GM12878 (cell line): ENCODE data around the gene EPRS1. TPM values are rescaled to one million over a fixed set of nuclear protein-coding genes. Genes with fewer than 3 reads are reported as not detected.
A peak's percentile ranks its signal among the peaks of the same experiment; 100 is the strongest.

ENCODE experiments used
- BRCA1 ChIP-seq: IDR thresholded peaks from 2 replicates; pipeline ENCODE4 v1.6.1; 2011; ENCODE audit warnings: low read depth, low read length, improper control_type of control experiment
- MEF2B ChIP-seq: fragments of 450-650 bp; IDR thresholded peaks from 2 replicates; pipeline ENCODE4 v1.6.1; 2018; ENCODE audit warnings: mild to moderate bottlenecking, moderate library complexity; ENCODE audit not compliant: partially characterized antibody, poor library complexity, severe bottlenecking
- POU2F2 ChIP-seq: IDR thresholded peaks from 3 replicates; pipeline ENCODE4 v1.6.1; 2011; ENCODE audit warnings: low read depth, mild to moderate bottlenecking, low read length, borderline replicate concordance
- RAD21 ChIP-seq: IDR thresholded peaks from 2 replicates; pipeline ENCODE4 v1.6.1; 2011; ENCODE audit warnings: mild to moderate bottlenecking, low read depth, low read length, moderate library complexity; ENCODE audit not compliant: insufficient read depth
- RAD51 ChIP-seq: fragments of 450-650 bp; IDR thresholded peaks from 2 replicates; pipeline ENCODE4 v1.6.1; 2016; ENCODE audit warnings: moderate library complexity, mild to moderate bottlenecking, inconsistent platforms
- SIX5 ChIP-seq: IDR thresholded peaks from 2 replicates; pipeline ENCODE4 v1.6.1; 2011; ENCODE audit warnings: mild to moderate bottlenecking, low read depth, low read length, moderate library complexity; ENCODE audit not compliant: severe bottlenecking
- SMAD1 ChIP-seq: fragments of 450-650 bp; IDR thresholded peaks from 2 replicates; pipeline ENCODE4 v1.6.1; 2018; ENCODE audit warnings: mild to moderate bottlenecking, low read depth; ENCODE audit not compliant: partially characterized antibody
- STAT3 ChIP-seq: IDR thresholded peaks from 2 replicates; pipeline ENCODE4 v1.6.1; 2011; ENCODE audit warnings: low read depth, low read length, improper control_type of control experiment
- polyA plus RNA-seq, 11 experiments: library from polyadenylated mRNA; depleted of rRNA in 4 of 11; unstranded in 6 of 11; stranded (reverse) in 5 of 11; fragments of >200 nt; fragmentation: Nextera tagmentation in 4 of 11; fragmentation: Illumina TruSeq in 1 of 11; extraction: Ambion mirVana in 4 of 11; extraction: Trizol in 1 of 11; gene quantifications; 1 replicate in 1 of 11; 2 replicates in 10 of 11; pipeline versions ENCODE4 v1.2.1 to v1.2.3, GENCODE V29; 2011 to 2016; ENCODE audit warnings: inconsistent platforms in 2 of 11, missing spikeins in 2 of 11, low read depth in 1 of 11
- total RNA-seq, 4 experiments: library from RNA; depleted of rRNA in 3 of 4; stranded (reverse); fragments of >200 nt in 3 of 4; fragmentation: Illumina TruSeq in 1 of 4; extraction: Trizol in 1 of 4; gene quantifications; 2 replicates each; pipeline versions ENCODE4 v1.2.1 to v1.2.3, GENCODE V29; 2013 to 2021
- TF ChIP-seq, protein P1 (sequence below): fragments of 450-650 bp; formaldehyde crosslinking; IDR thresholded peaks from 2 replicates; pipeline ENCODE4 v1.4.0; 2020; ENCODE audit warnings: mild to moderate bottlenecking, moderate library complexity
- TF ChIP-seq, protein P2 (sequence below): fragments of 450-650 bp; IDR thresholded peaks from 2 replicates; pipeline ENCODE4 v1.6.1; 2016; ENCODE audit warnings: mild to moderate bottlenecking
- TF ChIP-seq, protein P3 (sequence below): IDR thresholded peaks from 2 replicates; pipeline ENCODE4 v1.6.1; 2012; ENCODE audit warnings: low read depth, low read length, improper control_type of control experiment
- TF ChIP-seq, protein P4 (sequence below): fragments of 450-650 bp; IDR thresholded peaks from 2 replicates; pipeline ENCODE4 v1.6.1; 2016; ENCODE audit warnings: mild to moderate bottlenecking
- TF ChIP-seq, protein P5 (sequence below): IDR thresholded peaks from 2 replicates; pipeline ENCODE4 v1.6.1; 2012; ENCODE audit warnings: low read depth, low read length, improper control_type of control experiment
- TF ChIP-seq, protein P6 (sequence below): IDR thresholded peaks from 2 replicates; pipeline ENCODE4 v1.6.1; 2011; ENCODE audit warnings: mild to moderate bottlenecking, low read depth, low read length, moderate library complexity; ENCODE audit not compliant: insufficient replicate concordance
- TF ChIP-seq, protein P7 (sequence below): IDR thresholded peaks from 2 replicates; pipeline ENCODE4 v1.6.1; 2011; ENCODE audit warnings: borderline replicate concordance, low read depth, mild to moderate bottlenecking, moderate library complexity, low read length; ENCODE audit not compliant: insufficient read depth, poor library complexity, severe bottlenecking

Gene EPRS1
- total and polyA plus RNA-seq, 10 of the 15 experiments (the other 5 are each of a cell fraction or from before 2014, with no cell fraction given): 68.2 to 175 (median 119) TPM

DNA sequence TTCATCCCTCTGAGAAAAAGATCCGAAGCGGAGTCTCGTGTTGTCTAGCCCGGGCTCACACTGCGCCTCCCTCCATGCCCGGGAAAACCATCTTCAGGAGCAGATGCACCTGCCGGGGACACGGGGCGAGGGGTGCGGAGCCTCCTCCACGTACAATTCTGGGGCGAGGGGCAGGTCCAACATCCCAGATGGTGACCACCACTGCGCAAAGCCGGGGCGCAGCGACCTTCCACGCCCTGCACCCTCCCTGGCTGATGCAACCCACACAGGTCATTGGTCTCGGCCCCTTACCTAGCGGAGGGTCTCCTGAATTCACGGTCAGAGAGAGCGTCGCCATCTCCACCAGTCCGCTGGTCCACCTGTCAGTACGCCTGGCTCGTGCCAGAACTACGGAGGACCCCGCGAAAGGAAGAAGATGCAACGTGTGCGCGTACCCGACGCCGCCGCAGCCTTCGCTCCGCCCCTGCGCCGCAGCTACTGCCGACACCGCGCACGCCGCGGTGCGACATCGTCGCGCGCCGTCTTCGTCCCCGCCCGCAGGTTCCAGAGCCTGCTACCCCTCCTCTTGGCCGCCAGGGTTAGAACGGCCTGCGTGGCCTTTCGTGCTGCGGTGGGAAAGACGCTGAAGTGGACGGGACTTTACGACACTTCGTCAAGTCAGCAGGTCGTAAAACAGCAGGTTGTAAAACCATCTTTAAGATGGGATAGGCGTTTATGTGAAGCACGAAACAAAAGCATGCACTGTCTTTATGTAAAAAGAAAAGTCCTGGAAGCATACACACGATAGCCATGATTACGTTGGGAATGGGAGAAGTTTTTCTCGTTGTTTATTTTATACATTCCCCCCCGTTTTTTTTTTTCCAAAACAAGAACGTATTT, at the start of gene EPRS1 (continued):
- TF ChIP-seq, protein P1, sequence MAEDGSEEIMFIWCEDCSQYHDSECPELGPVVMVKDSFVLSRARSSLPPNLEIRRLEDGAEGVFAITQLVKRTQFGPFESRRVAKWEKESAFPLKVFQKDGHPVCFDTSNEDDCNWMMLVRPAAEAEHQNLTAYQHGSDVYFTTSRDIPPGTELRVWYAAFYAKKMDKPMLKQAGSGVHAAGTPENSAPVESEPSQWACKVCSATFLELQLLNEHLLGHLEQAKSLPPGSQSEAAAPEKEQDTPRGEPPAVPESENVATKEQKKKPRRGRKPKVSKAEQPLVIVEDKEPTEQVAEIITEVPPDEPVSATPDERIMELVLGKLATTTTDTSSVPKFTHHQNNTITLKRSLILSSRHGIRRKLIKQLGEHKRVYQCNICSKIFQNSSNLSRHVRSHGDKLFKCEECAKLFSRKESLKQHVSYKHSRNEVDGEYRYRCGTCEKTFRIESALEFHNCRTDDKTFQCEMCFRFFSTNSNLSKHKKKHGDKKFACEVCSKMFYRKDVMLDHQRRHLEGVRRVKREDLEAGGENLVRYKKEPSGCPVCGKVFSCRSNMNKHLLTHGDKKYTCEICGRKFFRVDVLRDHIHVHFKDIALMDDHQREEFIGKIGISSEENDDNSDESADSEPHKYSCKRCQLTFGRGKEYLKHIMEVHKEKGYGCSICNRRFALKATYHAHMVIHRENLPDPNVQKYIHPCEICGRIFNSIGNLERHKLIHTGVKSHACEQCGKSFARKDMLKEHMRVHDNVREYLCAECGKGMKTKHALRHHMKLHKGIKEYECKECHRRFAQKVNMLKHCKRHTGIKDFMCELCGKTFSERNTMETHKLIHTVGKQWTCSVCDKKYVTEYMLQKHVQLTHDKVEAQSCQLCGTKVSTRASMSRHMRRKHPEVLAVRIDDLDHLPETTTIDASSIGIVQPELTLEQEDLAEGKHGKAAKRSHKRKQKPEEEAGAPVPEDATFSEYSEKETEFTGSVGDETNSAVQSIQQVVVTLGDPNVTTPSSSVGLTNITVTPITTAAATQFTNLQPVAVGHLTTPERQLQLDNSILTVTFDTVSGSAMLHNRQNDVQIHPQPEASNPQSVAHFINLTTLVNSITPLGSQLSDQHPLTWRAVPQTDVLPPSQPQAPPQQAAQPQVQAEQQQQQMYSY (CRISPR knock-in tag): no peak
- TF ChIP-seq, protein P2, sequence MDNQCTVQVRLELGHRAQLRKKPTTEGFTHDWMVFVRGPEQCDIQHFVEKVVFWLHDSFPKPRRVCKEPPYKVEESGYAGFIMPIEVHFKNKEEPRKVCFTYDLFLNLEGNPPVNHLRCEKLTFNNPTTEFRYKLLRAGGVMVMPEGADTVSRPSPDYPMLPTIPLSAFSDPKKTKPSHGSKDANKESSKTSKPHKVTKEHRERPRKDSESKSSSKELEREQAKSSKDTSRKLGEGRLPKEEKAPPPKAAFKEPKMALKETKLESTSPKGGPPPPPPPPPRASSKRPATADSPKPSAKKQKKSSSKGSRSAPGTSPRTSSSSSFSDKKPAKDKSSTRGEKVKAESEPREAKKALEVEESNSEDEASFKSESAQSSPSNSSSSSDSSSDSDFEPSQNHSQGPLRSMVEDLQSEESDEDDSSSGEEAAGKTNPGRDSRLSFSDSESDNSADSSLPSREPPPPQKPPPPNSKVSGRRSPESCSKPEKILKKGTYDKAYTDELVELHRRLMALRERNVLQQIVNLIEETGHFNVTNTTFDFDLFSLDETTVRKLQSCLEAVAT: no peak
- TF ChIP-seq, protein P3, sequence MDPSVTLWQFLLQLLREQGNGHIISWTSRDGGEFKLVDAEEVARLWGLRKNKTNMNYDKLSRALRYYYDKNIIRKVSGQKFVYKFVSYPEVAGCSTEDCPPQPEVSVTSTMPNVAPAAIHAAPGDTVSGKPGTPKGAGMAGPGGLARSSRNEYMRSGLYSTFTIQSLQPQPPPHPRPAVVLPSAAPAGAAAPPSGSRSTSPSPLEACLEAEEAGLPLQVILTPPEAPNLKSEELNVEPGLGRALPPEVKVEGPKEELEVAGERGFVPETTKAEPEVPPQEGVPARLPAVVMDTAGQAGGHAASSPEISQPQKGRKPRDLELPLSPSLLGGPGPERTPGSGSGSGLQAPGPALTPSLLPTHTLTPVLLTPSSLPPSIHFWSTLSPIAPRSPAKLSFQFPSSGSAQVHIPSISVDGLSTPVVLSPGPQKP: no peak
- TF ChIP-seq MEF2B: no peak
- no peak; the same call in 1 of the 2 replicates for TF ChIP-seq RAD51
- TF ChIP-seq POU2F2: peak; percentile 76; the same call in 1 of the 3 replicates
- TF ChIP-seq STAT3: no peak
- peak; percentile 38; the same call in 1 of the 2 replicates for TF ChIP-seq RAD21
- TF ChIP-seq, protein P4, sequence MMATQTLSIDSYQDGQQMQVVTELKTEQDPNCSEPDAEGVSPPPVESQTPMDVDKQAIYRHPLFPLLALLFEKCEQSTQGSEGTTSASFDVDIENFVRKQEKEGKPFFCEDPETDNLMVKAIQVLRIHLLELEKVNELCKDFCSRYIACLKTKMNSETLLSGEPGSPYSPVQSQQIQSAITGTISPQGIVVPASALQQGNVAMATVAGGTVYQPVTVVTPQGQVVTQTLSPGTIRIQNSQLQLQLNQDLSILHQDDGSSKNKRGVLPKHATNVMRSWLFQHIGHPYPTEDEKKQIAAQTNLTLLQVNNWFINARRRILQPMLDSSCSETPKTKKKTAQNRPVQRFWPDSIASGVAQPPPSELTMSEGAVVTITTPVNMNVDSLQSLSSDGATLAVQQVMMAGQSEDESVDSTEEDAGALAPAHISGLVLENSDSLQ: peak; percentile 63
- TF ChIP-seq, protein P5, sequence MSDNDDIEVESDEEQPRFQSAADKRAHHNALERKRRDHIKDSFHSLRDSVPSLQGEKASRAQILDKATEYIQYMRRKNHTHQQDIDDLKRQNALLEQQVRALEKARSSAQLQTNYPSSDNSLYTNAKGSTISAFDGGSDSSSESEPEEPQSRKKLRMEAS: peak; percentile 76
- TF ChIP-seq, protein P6, sequence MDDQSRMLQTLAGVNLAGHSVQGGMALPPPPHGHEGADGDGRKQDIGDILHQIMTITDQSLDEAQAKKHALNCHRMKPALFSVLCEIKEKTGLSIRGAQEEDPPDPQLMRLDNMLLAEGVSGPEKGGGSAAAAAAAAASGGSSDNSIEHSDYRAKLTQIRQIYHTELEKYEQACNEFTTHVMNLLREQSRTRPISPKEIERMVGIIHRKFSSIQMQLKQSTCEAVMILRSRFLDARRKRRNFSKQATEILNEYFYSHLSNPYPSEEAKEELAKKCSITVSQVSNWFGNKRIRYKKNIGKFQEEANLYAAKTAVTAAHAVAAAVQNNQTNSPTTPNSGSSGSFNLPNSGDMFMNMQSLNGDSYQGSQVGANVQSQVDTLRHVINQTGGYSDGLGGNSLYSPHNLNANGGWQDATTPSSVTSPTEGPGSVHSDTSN: no peak
- TF ChIP-seq, protein P7, sequence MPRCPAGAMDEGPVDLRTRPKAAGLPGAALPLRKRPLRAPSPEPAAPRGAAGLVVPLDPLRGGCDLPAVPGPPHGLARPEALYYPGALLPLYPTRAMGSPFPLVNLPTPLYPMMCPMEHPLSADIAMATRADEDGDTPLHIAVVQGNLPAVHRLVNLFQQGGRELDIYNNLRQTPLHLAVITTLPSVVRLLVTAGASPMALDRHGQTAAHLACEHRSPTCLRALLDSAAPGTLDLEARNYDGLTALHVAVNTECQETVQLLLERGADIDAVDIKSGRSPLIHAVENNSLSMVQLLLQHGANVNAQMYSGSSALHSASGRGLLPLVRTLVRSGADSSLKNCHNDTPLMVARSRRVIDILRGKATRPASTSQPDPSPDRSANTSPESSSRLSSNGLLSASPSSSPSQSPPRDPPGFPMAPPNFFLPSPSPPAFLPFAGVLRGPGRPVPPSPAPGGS: peak; percentile 36
- TF ChIP-seq SIX5: peak; percentile 39
- no peak for TF ChIP-seq SMAD1
- TF ChIP-seq BRCA1: no peak
